HepG2 (cell line): Measurements from ENCODE around the gene OPRL1. TPM values are rescaled to one million over a fixed set of nuclear protein-coding genes. Genes with fewer than 3 reads are reported as not detected.

ENCODE experiments used
- HNRNPH1 ChIP-seq: fragments of 200-400 bp; formaldehyde crosslinking; optimal IDR thresholded peaks from 2 replicates; pipeline ENCODE3; 2017; ENCODE audit warnings: mild to moderate bottlenecking, low read depth, low read length
- KDM5B ChIP-seq: sonication (generic); formaldehyde crosslinking; IDR thresholded peaks from 2 replicates; pipeline ENCODE4 v1.4.0; 2020; ENCODE audit warnings: missing genetic modification reagents, mild to moderate bottlenecking, borderline replicate concordance
- MAFK ChIP-seq, 2 experiments: IDR thresholded peaks in 1 of 2; conservative IDR thresholded peaks in 1 of 2; 2 replicates each; pipeline ENCODE4 v1.6.1; 2011; ENCODE audit warnings: improper control_type of control experiment in 2 of 2, low read length in 2 of 2
- MTF2 ChIP-seq: sonication (generic); formaldehyde crosslinking; IDR thresholded peaks from 2 replicates; pipeline ENCODE4 v1.5.0; 2020; ENCODE audit warnings: missing genetic modification reagents, borderline replicate concordance
- NR2C2 ChIP-seq: sonication (generic); formaldehyde crosslinking; IDR thresholded peaks from 2 replicates; pipeline ENCODE4 v1.4.0; 2020; ENCODE audit warnings: missing genetic modification reagents, mild to moderate bottlenecking, moderate library complexity, borderline replicate concordance
- RERE ChIP-seq: IDR thresholded peaks from 2 replicates; pipeline ENCODE4 v1.6.1; 2016; ENCODE audit warnings: low read depth, missing genetic modification reagents, missing compliant biosample characterization
- TSC22D2 ChIP-seq: sonication (generic); formaldehyde crosslinking; IDR thresholded peaks from 2 replicates; pipeline ENCODE4 v1.5.1; 2020; ENCODE audit warnings: missing genetic modification reagents, mild to moderate bottlenecking, borderline replicate concordance
- ZNF430 ChIP-seq: sonication (generic); formaldehyde crosslinking; IDR thresholded peaks from 2 replicates; pipeline ENCODE4 v1.9.0; 2021; ENCODE audit warnings: mild to moderate bottlenecking, missing genetic modification reagents
- ZNF589 ChIP-seq: sonication (generic); formaldehyde crosslinking; conservative IDR thresholded peaks from 2 replicates; pipeline ENCODE4 v1.8.0; 2022; ENCODE audit warnings: mild to moderate bottlenecking, moderate library complexity, missing genetic modification reagents
- ZNF7 ChIP-seq: IDR thresholded peaks from 2 replicates; pipeline ENCODE4 v1.6.1; 2016; ENCODE audit warnings: missing biosample characterization, missing genetic modification reagents
- ZNF749 ChIP-seq: sonication (generic); formaldehyde crosslinking; IDR thresholded peaks from 2 replicates; pipeline ENCODE4 v1.8.0; 2022; ENCODE audit warnings: mild to moderate bottlenecking, missing genetic modification reagents, moderate library complexity, borderline replicate concordance
- ZNF773 ChIP-seq: sonication (generic); formaldehyde crosslinking; IDR thresholded peaks from 2 replicates; pipeline ENCODE4 v1.4.0; 2020; ENCODE audit warnings: missing genetic modification reagents, borderline replicate concordance
- polyA plus RNA-seq, 8 experiments: library from polyadenylated mRNA; depleted of rRNA in 3 of 8; stranded (reverse) in 7 of 8; unstranded in 1 of 8; fragments of >200 nt; fragmentation: Illumina TruSeq in 4 of 8; extraction: Trizol in 4 of 8; gene quantifications; 2 replicates each; pipeline versions ENCODE4 v1.2.1 to v1.2.3, GENCODE V29; 2011 to 2016; ENCODE audit warnings: low read depth in 4 of 8, missing spikeins in 1 of 8, mixed read lengths in 1 of 8; ENCODE audit not compliant: insufficient read depth in 1 of 8
- total RNA-seq, 5 experiments: library from RNA; depleted of rRNA; stranded (reverse); fragments of >200 nt; fragmentation: Illumina TruSeq; extraction: Trizol; gene quantifications; 2 replicates each; pipeline ENCODE4 v1.2.3, GENCODE V29; 2016; ENCODE audit warnings: low read depth in 1 of 5
- TF ChIP-seq, protein P1 (sequence below): sonication (generic); formaldehyde crosslinking; IDR thresholded peaks from 2 replicates; pipeline ENCODE4 v1.8.1; 2023; ENCODE audit warnings: missing genetic modification reagents, inconsistent platforms, borderline replicate concordance
- TF ChIP-seq, protein P2 (sequence below): sonication (generic); formaldehyde crosslinking; IDR thresholded peaks from 2 replicates; pipeline ENCODE4 v1.5.0; 2020; ENCODE audit warnings: mild to moderate bottlenecking, missing genetic modification reagents, moderate library complexity
- TF ChIP-seq, protein P3 (sequence below): sonication (generic); formaldehyde crosslinking; IDR thresholded peaks from 2 replicates; pipeline ENCODE4 v1.4.0; 2020; ENCODE audit warnings: missing genetic modification reagents
- TF ChIP-seq, protein P4 (sequence below): sonication (generic); formaldehyde crosslinking; IDR thresholded peaks from 2 replicates; pipeline ENCODE4 v1.9.0; 2022; ENCODE audit warnings: low read depth, missing genetic modification reagents
- TF ChIP-seq, protein P5 (sequence below): sonication (generic); formaldehyde crosslinking; IDR thresholded peaks from 2 replicates; pipeline ENCODE4 v1.5.0; 2020; ENCODE audit warnings: missing genetic modification reagents

Gene OPRL1
- total and polyA plus RNA-seq, 2 of the 13 experiments (the other 11 are each of a cell fraction or from before 2014, with no cell fraction given) = 0.35 to 0.71 TPM

DNA sequence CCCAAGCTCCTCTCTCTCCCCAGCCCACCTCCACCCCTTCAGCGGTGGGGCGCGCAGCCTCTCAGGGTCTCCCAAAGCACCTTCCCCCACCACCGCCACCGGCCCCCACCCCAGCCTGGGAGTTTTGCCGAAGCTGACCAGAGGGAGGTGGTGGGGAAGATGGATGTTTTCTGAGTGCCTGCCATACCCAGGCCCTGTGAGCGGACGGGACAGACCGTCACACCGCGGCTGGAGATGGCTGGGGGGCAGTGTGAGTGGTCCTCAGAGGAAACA is 38.2 kb upstream of the OPRL1 start (continued):
- TF ChIP-seq, protein P1, sequence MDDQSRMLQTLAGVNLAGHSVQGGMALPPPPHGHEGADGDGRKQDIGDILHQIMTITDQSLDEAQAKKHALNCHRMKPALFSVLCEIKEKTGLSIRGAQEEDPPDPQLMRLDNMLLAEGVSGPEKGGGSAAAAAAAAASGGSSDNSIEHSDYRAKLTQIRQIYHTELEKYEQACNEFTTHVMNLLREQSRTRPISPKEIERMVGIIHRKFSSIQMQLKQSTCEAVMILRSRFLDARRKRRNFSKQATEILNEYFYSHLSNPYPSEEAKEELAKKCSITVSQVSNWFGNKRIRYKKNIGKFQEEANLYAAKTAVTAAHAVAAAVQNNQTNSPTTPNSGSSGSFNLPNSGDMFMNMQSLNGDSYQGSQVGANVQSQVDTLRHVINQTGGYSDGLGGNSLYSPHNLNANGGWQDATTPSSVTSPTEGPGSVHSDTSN = 0 out of 2 replicates have a peak, but pooled peaks have one; percentile 14
- TF ChIP-seq MAFK (conservative IDR thresholded peaks at IDR 0.05 in 1 of 2, IDR thresholded peaks at IDR 0.05 in 1 of 2; ENCODE audit: low read length in 2 of 2) = no peak
- no peak for TF ChIP-seq ZNF589 (CRISPR knock-in tag)
- TF ChIP-seq ZNF7 (CRISPR knock-in tag) = no peak
- peak; percentile 10; the same call in 1 of the 2 replicates for TF ChIP-seq ZNF430
- peak; percentile 21; the same call in 1 of the 2 replicates for TF ChIP-seq NR2C2 (CRISPR knock-in tag)
- no peak for TF ChIP-seq TSC22D2 (CRISPR knock-in tag)
- TF ChIP-seq MTF2 (CRISPR knock-in tag) = 0 out of 2 replicates have a peak, but pooled peaks have one; percentile 17
- no peak for TF ChIP-seq HNRNPH1
- TF ChIP-seq, protein P2, sequence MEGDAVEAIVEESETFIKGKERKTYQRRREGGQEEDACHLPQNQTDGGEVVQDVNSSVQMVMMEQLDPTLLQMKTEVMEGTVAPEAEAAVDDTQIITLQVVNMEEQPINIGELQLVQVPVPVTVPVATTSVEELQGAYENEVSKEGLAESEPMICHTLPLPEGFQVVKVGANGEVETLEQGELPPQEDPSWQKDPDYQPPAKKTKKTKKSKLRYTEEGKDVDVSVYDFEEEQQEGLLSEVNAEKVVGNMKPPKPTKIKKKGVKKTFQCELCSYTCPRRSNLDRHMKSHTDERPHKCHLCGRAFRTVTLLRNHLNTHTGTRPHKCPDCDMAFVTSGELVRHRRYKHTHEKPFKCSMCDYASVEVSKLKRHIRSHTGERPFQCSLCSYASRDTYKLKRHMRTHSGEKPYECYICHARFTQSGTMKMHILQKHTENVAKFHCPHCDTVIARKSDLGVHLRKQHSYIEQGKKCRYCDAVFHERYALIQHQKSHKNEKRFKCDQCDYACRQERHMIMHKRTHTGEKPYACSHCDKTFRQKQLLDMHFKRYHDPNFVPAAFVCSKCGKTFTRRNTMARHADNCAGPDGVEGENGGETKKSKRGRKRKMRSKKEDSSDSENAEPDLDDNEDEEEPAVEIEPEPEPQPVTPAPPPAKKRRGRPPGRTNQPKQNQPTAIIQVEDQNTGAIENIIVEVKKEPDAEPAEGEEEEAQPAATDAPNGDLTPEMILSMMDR (CRISPR knock-in tag) = peak; percentile 19; the same call in 1 of the 2 replicates
- TF ChIP-seq, protein P3, sequence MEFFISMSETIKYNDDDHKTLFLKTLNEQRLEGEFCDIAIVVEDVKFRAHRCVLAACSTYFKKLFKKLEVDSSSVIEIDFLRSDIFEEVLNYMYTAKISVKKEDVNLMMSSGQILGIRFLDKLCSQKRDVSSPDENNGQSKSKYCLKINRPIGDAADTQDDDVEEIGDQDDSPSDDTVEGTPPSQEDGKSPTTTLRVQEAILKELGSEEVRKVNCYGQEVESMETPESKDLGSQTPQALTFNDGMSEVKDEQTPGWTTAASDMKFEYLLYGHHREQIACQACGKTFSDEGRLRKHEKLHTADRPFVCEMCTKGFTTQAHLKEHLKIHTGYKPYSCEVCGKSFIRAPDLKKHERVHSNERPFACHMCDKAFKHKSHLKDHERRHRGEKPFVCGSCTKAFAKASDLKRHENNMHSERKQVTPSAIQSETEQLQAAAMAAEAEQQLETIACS = 0 out of 2 replicates have a peak, but pooled peaks have one; percentile 2
- no peak for TF ChIP-seq KDM5B (CRISPR knock-in tag)
- no peak for TF ChIP-seq RERE
- no peak for TF ChIP-seq ZNF773 (CRISPR knock-in tag)
- TF ChIP-seq, protein P4, sequence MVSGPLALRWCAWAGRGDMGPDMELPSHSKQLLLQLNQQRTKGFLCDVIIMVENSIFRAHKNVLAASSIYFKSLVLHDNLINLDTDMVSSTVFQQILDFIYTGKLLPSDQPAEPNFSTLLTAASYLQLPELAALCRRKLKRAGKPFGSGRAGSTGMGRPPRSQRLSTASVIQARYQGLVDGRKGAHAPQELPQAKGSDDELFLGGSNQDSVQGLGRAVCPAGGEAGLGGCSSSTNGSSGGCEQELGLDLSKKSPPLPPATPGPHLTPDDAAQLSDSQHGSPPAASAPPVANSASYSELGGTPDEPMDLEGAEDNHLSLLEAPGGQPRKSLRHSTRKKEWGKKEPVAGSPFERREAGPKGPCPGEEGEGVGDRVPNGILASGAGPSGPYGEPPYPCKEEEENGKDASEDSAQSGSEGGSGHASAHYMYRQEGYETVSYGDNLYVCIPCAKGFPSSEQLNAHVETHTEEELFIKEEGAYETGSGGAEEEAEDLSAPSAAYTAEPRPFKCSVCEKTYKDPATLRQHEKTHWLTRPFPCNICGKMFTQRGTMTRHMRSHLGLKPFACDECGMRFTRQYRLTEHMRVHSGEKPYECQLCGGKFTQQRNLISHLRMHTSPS = no peak
- TF ChIP-seq, protein P5, sequence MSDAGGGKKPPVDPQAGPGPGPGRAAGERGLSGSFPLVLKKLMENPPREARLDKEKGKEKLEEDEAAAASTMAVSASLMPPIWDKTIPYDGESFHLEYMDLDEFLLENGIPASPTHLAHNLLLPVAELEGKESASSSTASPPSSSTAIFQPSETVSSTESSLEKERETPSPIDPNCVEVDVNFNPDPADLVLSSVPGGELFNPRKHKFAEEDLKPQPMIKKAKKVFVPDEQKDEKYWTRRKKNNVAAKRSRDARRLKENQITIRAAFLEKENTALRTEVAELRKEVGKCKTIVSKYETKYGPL (CRISPR knock-in tag) = no peak
- no peak for TF ChIP-seq ZNF749 (CRISPR knock-in tag)
